Measurements from ENCODE around the gene CALML3. TPM values are rescaled to one million over a fixed set of nuclear protein-coding genes. Genes with fewer than 3 reads are reported as not detected.

The CALML3 gene
- total and polyA plus RNA-seq, 11 donors, result 0.03 TPM; not detected in 10

DNA sequence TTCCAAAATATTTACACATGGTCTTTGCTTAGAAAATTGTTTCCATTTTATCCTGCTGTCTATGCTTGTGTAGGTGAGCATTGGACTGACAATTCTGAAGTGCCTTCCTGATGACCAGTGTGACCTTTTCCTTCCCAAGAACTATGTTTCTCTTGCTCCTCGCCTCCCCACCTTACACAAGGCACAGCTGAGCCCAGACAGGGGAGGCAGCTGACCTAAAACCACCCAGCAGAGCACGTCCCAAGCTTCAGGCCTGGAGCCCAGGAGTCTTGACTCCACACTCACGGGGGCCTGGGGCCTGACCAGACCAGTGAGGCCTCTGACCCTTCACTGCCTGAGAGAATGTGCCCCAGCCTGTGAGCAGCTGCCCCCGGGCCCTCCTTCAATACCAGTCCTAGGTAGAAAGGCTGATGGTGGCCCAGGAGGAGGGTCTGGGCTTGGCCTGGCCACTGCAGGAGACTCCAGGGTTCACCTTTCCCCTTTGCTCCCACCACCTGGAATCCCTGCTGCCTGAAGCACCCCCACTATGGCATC, 32.4 kb upstream of the CALML3 start:
- no peak for DNase-seq
- intact Hi-C loops (cut with DNase I), result no loop called here
- H3K36me3 ChIP-seq, result no peaks in the 10 kb centered on the region
- H3K27ac ChIP-seq, result no peak overlapping the region
- H3K27me3 ChIP-seq, result no peaks in the 10 kb centered on the region
- ATAC-seq, result no peak
- TF ChIP-seq, protein P1, sequence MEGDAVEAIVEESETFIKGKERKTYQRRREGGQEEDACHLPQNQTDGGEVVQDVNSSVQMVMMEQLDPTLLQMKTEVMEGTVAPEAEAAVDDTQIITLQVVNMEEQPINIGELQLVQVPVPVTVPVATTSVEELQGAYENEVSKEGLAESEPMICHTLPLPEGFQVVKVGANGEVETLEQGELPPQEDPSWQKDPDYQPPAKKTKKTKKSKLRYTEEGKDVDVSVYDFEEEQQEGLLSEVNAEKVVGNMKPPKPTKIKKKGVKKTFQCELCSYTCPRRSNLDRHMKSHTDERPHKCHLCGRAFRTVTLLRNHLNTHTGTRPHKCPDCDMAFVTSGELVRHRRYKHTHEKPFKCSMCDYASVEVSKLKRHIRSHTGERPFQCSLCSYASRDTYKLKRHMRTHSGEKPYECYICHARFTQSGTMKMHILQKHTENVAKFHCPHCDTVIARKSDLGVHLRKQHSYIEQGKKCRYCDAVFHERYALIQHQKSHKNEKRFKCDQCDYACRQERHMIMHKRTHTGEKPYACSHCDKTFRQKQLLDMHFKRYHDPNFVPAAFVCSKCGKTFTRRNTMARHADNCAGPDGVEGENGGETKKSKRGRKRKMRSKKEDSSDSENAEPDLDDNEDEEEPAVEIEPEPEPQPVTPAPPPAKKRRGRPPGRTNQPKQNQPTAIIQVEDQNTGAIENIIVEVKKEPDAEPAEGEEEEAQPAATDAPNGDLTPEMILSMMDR (IDR thresholded peaks at IDR 0.05), result no peak
- no peak for TF ChIP-seq POLR2A (IDR thresholded peaks at IDR 0.05)
- H3K9me3 ChIP-seq, result peaks cover 0 to 9% (median 0%) of the 10 kb centered on the region in 12 donors
- 95 to 96% (median 96%) methylated on average over 3 to 4 of the region's 4 CpGs for WGBS, 4 donors
- no peak overlapping the region for H3K4me3 ChIP-seq
- H3K4me1 ChIP-seq, result no peaks in the 10 kb centered on the region

- ATAC-seq (no peak), DNase-seq (no peak)
- Histone ChIP-seq H3K36me3 (no peaks in the 10 kb centered on the region), H3K4me1 (no peaks in the 10 kb centered on the region), H3K9me3 (peaks cover 0 to 9% (median 0%) of the 10 kb centered on the region in 12 donors), H3K4me3 (no peak overlapping the region), H3K27ac (no peak overlapping the region), H3K27me3 (no peaks in the 10 kb centered on the region)
- no peak for TF ChIP-seq POLR2A (IDR thresholded peaks at IDR 0.05)
- TF ChIP-seq, protein P1 (IDR thresholded peaks at IDR 0.05), result no peak
- intact Hi-C loops (cut with DNase I), result no loop called here
- WGBS, 4 donors, result 92 to 94% (median 93%) methylated on average over 9 to 13 of the region's 13 CpGs
Measured at GRCh38 chr10:5492929-5493576, 31.7 kb upstream of the CALML3 start.

GRCh38 chr10:5493691-5494090, 31.1 kb upstream of the CALML3 start:
- DNase-seq (no peak), ATAC-seq (no peak)
- Histone ChIP-seq H3K36me3 (no peaks in the 10 kb centered on the region), H3K9me3 (peaks cover 0 to 9% (median 0%) of the 10 kb centered on the region in 12 donors), H3K27me3 (no peaks in the 10 kb centered on the region), H3K27ac (no peak overlapping the region), H3K4me1 (no peaks in the 10 kb centered on the region), H3K4me3 (no peak overlapping the region)
- WGBS, 4 donors, result 82 to 85% (median 84%) methylated on average over 3 of the region's 3 CpGs
- no peak for TF ChIP-seq POLR2A (IDR thresholded peaks at IDR 0.05)
- TF ChIP-seq, protein P1 (IDR thresholded peaks at IDR 0.05), result no peak
- intact Hi-C loops (cut with DNase I), result no loop called here

DNA sequence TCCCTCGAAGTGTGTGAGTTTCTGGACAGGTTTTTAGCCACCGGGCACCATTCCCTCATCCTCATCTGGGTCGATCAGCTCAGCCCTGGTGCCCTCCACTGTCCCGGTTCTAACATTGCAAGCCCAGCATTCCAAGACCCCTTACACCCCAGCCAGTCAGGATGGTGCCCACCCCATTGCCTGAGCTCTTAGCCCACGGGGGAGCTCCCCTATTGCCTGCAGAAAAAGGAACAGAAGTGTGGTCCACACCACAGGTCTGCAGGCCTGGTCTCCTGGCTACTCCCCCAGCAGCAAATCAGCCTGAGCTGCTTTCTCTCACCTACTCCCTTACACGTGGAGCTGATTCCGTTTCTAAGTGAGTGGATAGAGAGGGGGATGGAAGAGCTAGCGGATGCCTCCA, 30.1 kb upstream of the CALML3 start:
- peaks cover 0 to 9% (median 0%) of the 10 kb centered on the region in 12 donors for H3K9me3 ChIP-seq
- TF ChIP-seq POLR2A (IDR thresholded peaks at IDR 0.05), result no peak
- TF ChIP-seq, protein P1 (IDR thresholded peaks at IDR 0.05), result no peak
- H3K27ac ChIP-seq, result no peak overlapping the region
- no peak overlapping the region for H3K4me3 ChIP-seq
- ATAC-seq (no peak), DNase-seq (no peak)
- intact Hi-C loops (cut with DNase I), result no loop called here
- no peaks in the 10 kb centered on the region for H3K36me3 ChIP-seq
- no peaks in the 10 kb centered on the region for H3K4me1 ChIP-seq
- 84 to 91% (median 87%) methylated on average over 8 of the region's 8 CpGs for WGBS, 4 donors
- H3K27me3 ChIP-seq, result no peaks in the 10 kb centered on the region
